ENCODE data around the gene MAD1L1.

Gene MAD1L1

GRCh38 chr7:2004841-2005725 lies 227.7 kb downstream of the MAD1L1 start:
- no peak for FAIRE-seq
- no peak for DNase-seq (ENCODE audit: insufficient read length)
- TF ChIP-seq POLR2A (IDR thresholded peaks at IDR 0.05; ENCODE audit: low read depth, low read length) (no peak), POLR2AphosphoS5 (IDR thresholded peaks at IDR 0.05; ENCODE audit: low read depth, low read length) (no peak), TAF1 (IDR thresholded peaks at IDR 0.05; ENCODE audit: borderline replicate concordance, low read depth, low read length) (no peak)

- DNase-seq (ENCODE audit: insufficient read length), result no peak
- TF ChIP-seq POLR2AphosphoS5 (IDR thresholded peaks at IDR 0.05; ENCODE audit: low read depth, low read length), result no peak
- TF ChIP-seq POLR2A (IDR thresholded peaks at IDR 0.05; ENCODE audit: low read depth, low read length), result no peak
- no peak for TF ChIP-seq TAF1 (IDR thresholded peaks at IDR 0.05; ENCODE audit: borderline replicate concordance, low read depth, low read length)
- FAIRE-seq, result no peak
These were observed 228.6 kb downstream of the MAD1L1 start for GRCh38 chr7:2003931-2004812.

GRCh38 chr7:2003451-2003930 lies 229.3 kb downstream of the MAD1L1 start:
- DNase-seq (ENCODE audit: insufficient read length) (no peak), FAIRE-seq (no peak)
- TF ChIP-seq POLR2AphosphoS5 (IDR thresholded peaks at IDR 0.05; ENCODE audit: low read depth, low read length) (no peak), TAF1 (IDR thresholded peaks at IDR 0.05; ENCODE audit: borderline replicate concordance, low read depth, low read length) (no peak), POLR2A (IDR thresholded peaks at IDR 0.05; ENCODE audit: low read depth, low read length) (no peak)

- DNase-seq (ENCODE audit: insufficient read length) (no peak), FAIRE-seq (no peak)
- no peak for TF ChIP-seq TAF1 (IDR thresholded peaks at IDR 0.05; ENCODE audit: borderline replicate concordance, low read depth, low read length)
- TF ChIP-seq POLR2AphosphoS5 (IDR thresholded peaks at IDR 0.05; ENCODE audit: low read depth, low read length), result no peak
- no peak for TF ChIP-seq POLR2A (IDR thresholded peaks at IDR 0.05; ENCODE audit: low read depth, low read length)
These were observed 229.9 kb downstream of the MAD1L1 start for GRCh38 chr7:2002561-2003450.

- no peak for DNase-seq (ENCODE audit: insufficient read length)
- TF ChIP-seq POLR2AphosphoS5 (IDR thresholded peaks at IDR 0.05; ENCODE audit: low read depth, low read length), result no peak
- no peak for TF ChIP-seq TAF1 (IDR thresholded peaks at IDR 0.05; ENCODE audit: borderline replicate concordance, low read depth, low read length)
- no peak for FAIRE-seq
These were observed 230.9 kb downstream of the MAD1L1 start for GRCh38 chr7:2001601-2002442.

- no peak for DNase-seq (ENCODE audit: insufficient read length)
- FAIRE-seq, result no peak
- TF ChIP-seq POLR2A (IDR thresholded peaks at IDR 0.05; ENCODE audit: low read depth, low read length) (no peak), TAF1 (IDR thresholded peaks at IDR 0.05; ENCODE audit: borderline replicate concordance, low read depth, low read length) (no peak), POLR2AphosphoS5 (IDR thresholded peaks at IDR 0.05; ENCODE audit: low read depth, low read length) (no peak)
These were observed 231.9 kb downstream of the MAD1L1 start for GRCh38 chr7:2000746-2001321.

- no peak for TF ChIP-seq POLR2A (IDR thresholded peaks at IDR 0.05; ENCODE audit: low read depth, low read length)
- FAIRE-seq, result no peak
These were observed 232.5 kb downstream of the MAD1L1 start for GRCh38 chr7:2000153-2000687.

GRCh38 chr7:1999278-1999984 lies 233.3 kb downstream of the MAD1L1 start:
- FAIRE-seq (no peak), DNase-seq (ENCODE audit: insufficient read length) (no peak)
- TF ChIP-seq TAF1 (IDR thresholded peaks at IDR 0.05; ENCODE audit: borderline replicate concordance, low read depth, low read length) (no peak), POLR2A (IDR thresholded peaks at IDR 0.05; ENCODE audit: low read depth, low read length) (no peak), POLR2AphosphoS5 (IDR thresholded peaks at IDR 0.05; ENCODE audit: low read depth, low read length) (no peak)

More at GRCh38 chr7:2000153-2000687, 232.5 kb downstream of the MAD1L1 start:
- no peak for DNase-seq (ENCODE audit: insufficient read length)

- DNase-seq (ENCODE audit: insufficient read length) (no peak), FAIRE-seq (no peak)
- TF ChIP-seq POLR2AphosphoS5 (IDR thresholded peaks at IDR 0.05; ENCODE audit: low read depth, low read length), result no peak
- TF ChIP-seq POLR2A (IDR thresholded peaks at IDR 0.05; ENCODE audit: low read depth, low read length), result no peak
- TF ChIP-seq TAF1 (IDR thresholded peaks at IDR 0.05; ENCODE audit: borderline replicate concordance, low read depth, low read length), result no peak
These were observed 234.6 kb downstream of the MAD1L1 start for GRCh38 chr7:1998146-1998545.
